Measurements from ENCODE around the gene SPATA13. TPM values are rescaled to one million over a fixed set of nuclear protein-coding genes. Genes with fewer than 3 reads are reported as not detected.
A peak's percentile ranks its signal among the peaks of the same experiment; 100 is the strongest.

SPATA13 gene
- total and polyA plus RNA-seq, 8 donors, result 3.6 to 156 (median 48.6) TPM

GRCh38 chr13:24181991-24182702, 21.6 kb downstream of the SPATA13 start:
- Histone ChIP-seq H3K4me1 (peaks cover 27 to 66% (median 51%) of the 10 kb centered on the region in 4 donors), H3K27me3 (no peaks in the 10 kb centered on the region), H3K4me3 (no peak overlapping the region), H3K27ac (peak overlapping the region in 4 of 5 donors; percentile 14 to 80 (median 43)), H3K9me3 (no peaks in the 10 kb centered on the region), H3K36me3 (no peaks in the 10 kb centered on the region)
- TF ChIP-seq CTCF (IDR thresholded peaks at IDR 0.05) (no peak), POLR2A (IDR thresholded peaks at IDR 0.05) (no peak)
- intact Hi-C loops (cut with DNase I; ENCODE audit: low total_unique reads), result no loop called here
- WGBS, 5 donors, result 62 to 79% (median 71%) methylated on average over 4 of the region's 4 CpGs
- no peak for DNase-seq

- H3K9me3 ChIP-seq, result no peaks in the 10 kb centered on the region
- intact Hi-C loops (cut with DNase I; ENCODE audit: low total_unique reads), result no loop called here
- peaks cover 27 to 68% (median 52%) of the 10 kb centered on the region in 4 donors for H3K4me1 ChIP-seq
- H3K36me3 ChIP-seq, result no peaks in the 10 kb centered on the region
- DNase-seq, result no peak
- TF ChIP-seq POLR2AphosphoS5 (IDR thresholded peaks at IDR 0.05) (no peak), EP300 (IDR thresholded peaks at IDR 0.05) (no peak), CTCF (IDR thresholded peaks at IDR 0.05) (no peak), POLR2A (IDR thresholded peaks at IDR 0.05) (no peak)
- 39 to 70% (median 56%) methylated on average over 3 of the region's 3 CpGs for WGBS, 5 donors
- H3K27me3 ChIP-seq, result no peaks in the 10 kb centered on the region
- H3K27ac ChIP-seq, result peak overlapping the region in 3 of 5 donors; percentile 14 to 80 (median 55)
- H3K4me3 ChIP-seq, result no peak overlapping the region
Observed at GRCh38 chr13:24182703-24183081, 22.2 kb downstream of the SPATA13 start.

- no peaks in the 10 kb centered on the region for H3K36me3 ChIP-seq
- intact Hi-C loops (cut with DNase I; ENCODE audit: low total_unique reads), result no loop called here
- 71 to 84% (median 80%) methylated on average over 9 of the region's 9 CpGs for WGBS, 5 donors
- no peak overlapping the region for H3K4me3 ChIP-seq
- H3K4me1 ChIP-seq, result peaks cover 27 to 62% (median 52%) of the 10 kb centered on the region in 4 donors
- TF ChIP-seq POLR2A (IDR thresholded peaks at IDR 0.05), result no peak
- no peak for TF ChIP-seq POLR2AphosphoS5 (IDR thresholded peaks at IDR 0.05)
- TF ChIP-seq CTCF (IDR thresholded peaks at IDR 0.05), result no peak
- no peak for TF ChIP-seq EP300 (IDR thresholded peaks at IDR 0.05)
- H3K9me3 ChIP-seq, result peaks cover 0 to 2% (median 0%) of the 10 kb centered on the region in 4 donors
- H3K27ac ChIP-seq, result peak overlapping the region; percentile 20 to 80 (median 74)
- no peaks in the 10 kb centered on the region for H3K27me3 ChIP-seq
- DNase-seq, result peak in 1 of 2 donors; percentile 74
Observed at GRCh38 chr13:24183741-24184182, 23.2 kb downstream of the SPATA13 start.

- Histone ChIP-seq H3K27me3 (no peaks in the 10 kb centered on the region), H3K4me3 (no peak overlapping the region), H3K36me3 (no peaks in the 10 kb centered on the region), H3K4me1 (peaks cover 27 to 56% (median 49%) of the 10 kb centered on the region in 4 donors), H3K9me3 (peaks cover 0 to 7% (median 0%) of the 10 kb centered on the region in 4 donors), H3K27ac (peak overlapping the region; percentile 67 to 92 (median 74))
- WGBS, 5 donors, result 35 to 58% (median 52%) methylated on average over 4 of the region's 4 CpGs
- intact Hi-C loops (cut with DNase I; ENCODE audit: low total_unique reads), result no loop called here
- no peak for TF ChIP-seq POLR2AphosphoS5 (IDR thresholded peaks at IDR 0.05)
- TF ChIP-seq POLR2A (IDR thresholded peaks at IDR 0.05), result no peak
- TF ChIP-seq EP300 (IDR thresholded peaks at IDR 0.05), result no peak
- no peak for TF ChIP-seq CTCF (IDR thresholded peaks at IDR 0.05)
- DNase-seq, result peak in 1 of 2 donors; percentile 80
Observed at GRCh38 chr13:24184265-24184841, 23.8 kb downstream of the SPATA13 start.

All from stomach (tissue), 9 donors.